ENCODE measurements around the gene AKAP10. TPM values are rescaled to one million over a fixed set of nuclear protein-coding genes. Genes with fewer than 3 reads are reported as not detected.

AKAP10 gene
- total and polyA plus RNA-seq, 10 of the 15 experiments (the other 5 are each of a cell fraction or from before 2014, with no cell fraction given) = 4.3 to 23.7 (median 14.7) TPM

GRCh38 chr17:20012017-20012536, 34.4 kb upstream of the AKAP10 start (continued):
- TF ChIP-seq PRDM15 (CRISPR knock-in tag; IDR thresholded peaks at IDR 0.05) (no peak), ZNF384 (IDR thresholded peaks at IDR 0.05; ENCODE audit: borderline replicate concordance, low read depth, low read length) (no peak), JUND (IDR thresholded peaks at IDR 0.05; ENCODE audit: low read depth, low read length) (no peak), CHD2 (IDR thresholded peaks at IDR 0.05; ENCODE audit: borderline replicate concordance, low read depth, low read length) (no peak), MTA3 (IDR thresholded peaks at IDR 0.05; ENCODE audit: borderline replicate concordance, low read length) (no peak), ESRRA (IDR thresholded peaks at IDR 0.05; ENCODE audit: low read length) (no peak)

GRCh38 chr17:20010936-20011335, 33.3 kb upstream of the AKAP10 start:
- peaks cover 0 to 9% of the 10 kb centered on the region in 2 experiments for H3K27me3 ChIP-seq (replicated peaks in 1 of 2; ENCODE audit: control insufficient read depth in 2 of 2, insufficient read depth in 2 of 2, low read length in 1 of 2)
- WGBS (ENCODE audit: insufficient coverage, insufficient replicate concordance, low lambda C conversion rate, missing lambda C conversion rate) = 100% methylated on average over 1 of the region's 1 CpG
- H3K9me3 ChIP-seq (replicated peaks; ENCODE audit: control insufficient read depth, insufficient read depth, low read length) = no peaks in the 10 kb centered on the region; the same call in 2 of the 3 replicates
- ATAC-seq (no peak), DNase-seq (ENCODE audit: low read depth, low spot score) (no peak), FAIRE-seq (no peak)
- intact Hi-C loops (cut with micrococcal nuclease; ENCODE audit: unreplicated experiment) (no loop called here), in situ Hi-C loops (cut with MboI) (no loop called here)
- TF ChIP-seq TCF3 (IDR thresholded peaks at IDR 0.05; ENCODE audit: borderline replicate concordance, insufficient read depth, low read depth, low read length) = no peak
- no peak for TF ChIP-seq EED (IDR thresholded peaks at IDR 0.05; ENCODE audit: low read depth)
- TF ChIP-seq CHD1 (IDR thresholded peaks at IDR 0.05; ENCODE audit: low read depth, low read length) = no peak
- no peak for TF ChIP-seq CEBPB (IDR thresholded peaks at IDR 0.05; ENCODE audit: borderline replicate concordance in 1 of 2, low read depth in 2 of 2, low read length in 2 of 2)
- no peak for TF ChIP-seq YBX1 (IDR thresholded peaks at IDR 0.05)
- H3K27ac ChIP-seq (ENCODE audit: control insufficient read depth, insufficient read depth) = no peak overlapping the region
- CTCF ChIA-PET = interaction anchor here (1.1 to 1.4 kb wide), 3 partner anchors 18 to 111 kb away, joined by 3 to 6 read pairs (median 5); no protein-coding TSS in a partner anchor
- RAD21 ChIA-PET (ENCODE audit: unreplicated experiment) = interaction anchor here (1.0 kb wide), 1 partner anchor 17 kb away, joined by 4 read pairs; no protein-coding TSS in a partner anchor
- POLR2A ChIA-PET = no interaction called here
- SMC1A ChIA-PET (ENCODE audit: uncharacterized antibody, unreplicated experiment) = no interaction called here
- no peaks in the 10 kb centered on the region for H3K36me3 ChIP-seq (ENCODE audit: control insufficient read depth in 2 of 2, insufficient read depth in 2 of 2, low read length in 1 of 2)
- BruUV-seq (replicated peaks) = no TSS peak
- H2AFZ ChIP-seq (ENCODE audit: control insufficient read depth, low read depth, low read length) = no peak overlapping the region
- H4K20me1 ChIP-seq (ENCODE audit: control insufficient read depth, insufficient read depth) = no peaks in the 10 kb centered on the region
- no peak overlapping the region for H3K9ac ChIP-seq (ENCODE audit: control insufficient read depth, insufficient read depth, low read length)
- H3K4me2 ChIP-seq (ENCODE audit: control insufficient read depth, insufficient read depth) = no peak overlapping the region
- H3K4me1 ChIP-seq (ENCODE audit: control insufficient read depth, insufficient read depth, low read length) = no peaks in the 10 kb centered on the region
- no peaks in the 10 kb centered on the region for H3K79me2 ChIP-seq (ENCODE audit: control insufficient read depth, insufficient read depth, low read length)
- H3K4me3 ChIP-seq = no peak overlapping the region
